ENCODE data around the gene STARD4. TPM values are rescaled to one million over a fixed set of nuclear protein-coding genes. Genes with fewer than 3 reads are reported as not detected.

STARD4 gene
- polyA plus RNA-seq, 1 experiment: 24.3 TPM

- DNase-seq (ENCODE audit: low read depth, low spot score): no peak
- Histone ChIP-seq H3K27me3 (ENCODE audit: control insufficient read depth, insufficient read depth, low read length) (no peaks in the 10 kb centered on the region), H3K9me3 (ENCODE audit: control insufficient read depth, insufficient read depth, low read length) (no peaks in the 10 kb centered on the region), H3K27ac (ENCODE audit: low read depth, low read length) (no peak overlapping the region), H3K4me3 (ENCODE audit: low read depth, low read length) (no peak overlapping the region)
- ChIA-PET POLR2A (no interaction called here), CTCF (no interaction called here)
- no peak for TF ChIP-seq CTCF (IDR thresholded peaks at IDR 0.05; ENCODE audit: low read depth, low read length)
These were observed 65.2 kb downstream of the STARD4 start for GRCh38 chr5:111447099-111447498.

Other genes with a start within 250 kb of the STARD4 start
- 223 and 329 TPM in 2 replicates for gene NREP, start 244.7 kb upstream of the STARD4 start, polyA plus RNA-seq (2011; rRNA removed)